Spleen (tissue), 11 donors: Measurements from ENCODE around the gene CETP. TPM values are rescaled to one million over a fixed set of nuclear protein-coding genes. Genes with fewer than 3 reads are reported as not detected.
A peak's percentile ranks its signal among the peaks of the same experiment; 100 is the strongest.

Experiments used
- DNase-seq: peaks from one replicate; pipeline ENCODE4 v3.0.0-alpha.2; 2020
- H3K27ac ChIP-seq, 8 donors: fragments of 200-600 bp; sonication (generic) in 7 of 8; 1 replicate in 4 of 8; 2 replicates in 4 of 8; pipeline versions ENCODE4 v1.5.0 to v1.8.0; 2016 to 2021; ENCODE audit warnings: inconsistent platforms in 4 of 8, mild to moderate bottlenecking in 4 of 8, moderate library complexity in 1 of 8
- H3K27me3 ChIP-seq, 7 donors: fragments of 200-600 bp; sonication (generic) in 6 of 7; replicated peaks in 1 of 7; 1 replicate in 4 of 7; 2 replicates in 3 of 7; pipeline versions ENCODE4 v1.5.0 to v1.8.0; 2016 to 2021; ENCODE audit warnings: inconsistent platforms in 3 of 7, mild to moderate bottlenecking in 1 of 7
- H3K36me3 ChIP-seq, 6 donors: fragments of 200-600 bp; sonication (generic) in 5 of 6; 1 replicate in 4 of 6; 2 replicates in 2 of 6; pipeline versions ENCODE4 v1.5.0 to v1.8.0; 2016 to 2021; ENCODE audit warnings: inconsistent platforms in 2 of 6
- H3K4me1 ChIP-seq, 6 donors: fragments of 200-600 bp; sonication (generic) in 5 of 6; 1 replicate in 3 of 6; 2 replicates in 3 of 6; pipeline versions ENCODE4 v1.5.0 to v1.8.0; 2016 to 2021; ENCODE audit warnings: inconsistent platforms in 3 of 6
- H3K4me3 ChIP-seq, 8 donors: fragments of 200-600 bp; sonication (generic) in 7 of 8; 1 replicate in 4 of 8; 2 replicates in 4 of 8; pipeline versions ENCODE4 v1.5.0 to v1.8.0; 2016 to 2021; ENCODE audit warnings: inconsistent platforms in 4 of 8, mild to moderate bottlenecking in 4 of 8, moderate library complexity in 2 of 8
- H3K9me3 ChIP-seq, 8 donors: fragments of 200-600 bp; sonication (generic) in 7 of 8; 1 replicate in 4 of 8; 2 replicates in 4 of 8; pipeline versions ENCODE4 v1.5.0 to v1.8.0; 2016 to 2021; ENCODE audit warnings: inconsistent platforms in 4 of 8
- CTCF ChIP-seq, 11 experiments: fragments of 200-600 bp in 7 of 11; fragments of 450-650 bp in 4 of 11; sonication (generic) in 4 of 11; IDR thresholded peaks in 8 of 11; conservative IDR thresholded peaks in 3 of 11; 1 replicate in 7 of 11; 2 replicates in 4 of 11; pipeline versions ENCODE4 v1.4.0 to v1.8.0; 2016 to 2021; ENCODE audit warnings: antibody characterized with exemption in 11 of 11, inconsistent platforms in 4 of 11, mild to moderate bottlenecking in 1 of 11
- POLR2A ChIP-seq, 3 donors: fragments of 450-650 bp; IDR thresholded peaks; one replicate each; pipeline ENCODE4 v1.5.1; 2017; ENCODE audit warnings: antibody characterized with exemption in 3 of 3, mild to moderate bottlenecking in 1 of 3
- POLR2AphosphoS5 ChIP-seq, 3 donors: sonication (generic); formaldehyde crosslinking; IDR thresholded peaks; one replicate each; pipeline ENCODE4 v1.5.1; 2017; ENCODE audit warnings: antibody characterized with exemption in 3 of 3
- WGBS, 5 donors: extraction: QIAGEN DNeasy Blood & Tissue Kit in 3 of 5; methylation state at CpG; one replicate each; pipeline versions ENCODE4 v1.1.5 to v1.1.7; 2013 to 2018; 5-methylcytosine and 5-hydroxymethylcytosine counted together
- intact Hi-C: fragments of 100-400 bp; cut with DNase I; formaldehyde crosslinking; loops from one replicate; pipeline ENCODE4 v1.15.0; 2023; ENCODE audit warnings: low total_unique reads
- polyA plus RNA-seq, 3 donors: library from polyadenylated mRNA; stranded (reverse); fragments of 200-250 nt; gene quantifications; one replicate each; pipeline ENCODE4 v1.2.1, GENCODE V29; 2013
- total RNA-seq, 7 donors: library from RNA; depleted of rRNA in 3 of 7; stranded (reverse); fragments of >200 nt in 3 of 7; fragmentation: NEBNext Ultra II Directional in 4 of 7; extraction: Animal tissue kit (Norgen Biotek cat#: 25700) in 4 of 7; gene quantifications; one replicate each; pipeline versions ENCODE4 v1.1.0 to v1.2.1, GENCODE V29; 2016 to 2021
- donor health status: healthy with polysubstance abuse.
- donor health status: DM: no; HTN: no; CAD: no; lungs with moderate emphysema.
- donor health status: DM: no; HTN: no; CAD: no.
- donor health status: Bipolar disorder and iron deficiency.
- donor health status: healthy.
- donor health status: DM: no; HTN: no; CAD: no.
- donor health status: DM: yes; HTN: yes; CAD: no.

CETP gene
- total and polyA plus RNA-seq, 10 donors: 7.6 to 73.8 (median 32.0) TPM

- 85 to 97% (median 95%) methylated on average over 5 of the region's 5 CpGs for WGBS, 5 donors
- H3K4me1 ChIP-seq: peaks cover 4 to 61% (median 25%) of the 10 kb centered on the region in 6 donors
- peaks cover 0 to 100% (median 70%) of the 10 kb centered on the region in 6 donors for H3K36me3 ChIP-seq
- H3K27me3 ChIP-seq: no peaks in the 10 kb centered on the region
- no peaks in the 10 kb centered on the region for H3K9me3 ChIP-seq
- H3K27ac ChIP-seq: no peak overlapping the region
- TF ChIP-seq POLR2A (IDR thresholded peaks at IDR 0.05) (no peak), POLR2AphosphoS5 (IDR thresholded peaks at IDR 0.05) (no peak), CTCF (IDR thresholded peaks at IDR 0.05 in 8 of 11, conservative IDR thresholded peaks at IDR 0.05 in 3 of 11) (no peak)
- intact Hi-C loops: no loop called here
- no peak overlapping the region for H3K4me3 ChIP-seq
- peak; percentile 12 for DNase-seq
Measured at GRCh38 chr16:57032931-57033330, 71.2 kb downstream of the CETP start.

Other genes with a start within 250 kb of the CETP start
- gene NUP93, start 231.8 kb upstream of the CETP start, total RNA-seq: 100 to 1,000 TPM in 1 of 7 donors, 10 to 100 TPM in 6; 29.2 to 102 (median 69.2) TPM
- gene NUP93, start 231.8 kb upstream of the CETP start, polyA plus RNA-seq: 10 to 100 TPM; 41.1 to 58.3 (median 55.0) TPM
- gene SLC12A3, start 96.7 kb upstream of the CETP start, total RNA-seq: 1 to 10 TPM in 3 of 7 donors, under 1 TPM in 4; 0.42 to 2.6 (median 0.94) TPM
- gene SLC12A3, start 96.7 kb upstream of the CETP start, polyA plus RNA-seq: 1 to 10 TPM in 2 of 3 donors, under 1 TPM in 1; 0.46 to 2.3 (median 1.9) TPM
- 100 to 1,000 TPM; 162 to 370 (median 205) TPM for gene HERPUD1, start 29.8 kb upstream of the CETP start, total RNA-seq
- 100 to 1,000 TPM in 1 of 3 donors, 10 to 100 TPM in 2; 84.1 to 105 (median 92.5) TPM for gene HERPUD1, start 29.8 kb upstream of the CETP start, polyA plus RNA-seq
- 100 to 1,000 TPM; 206 to 401 (median 237) TPM for gene NLRC5, start 27.6 kb downstream of the CETP start, total RNA-seq
- gene NLRC5, start 27.6 kb downstream of the CETP start, polyA plus RNA-seq: 100 to 1,000 TPM in 2 of 3 donors, 10 to 100 TPM in 1; 52.0 to 175 (median 161) TPM
- gene CPNE2, start 130.6 kb downstream of the CETP start, total RNA-seq: 10 to 100 TPM; 25.2 to 46.5 (median 34.8) TPM
- gene CPNE2, start 130.6 kb downstream of the CETP start, polyA plus RNA-seq: 10 to 100 TPM; 13.3 to 29.0 (median 21.7) TPM
- 100 to 1,000 TPM in 3 of 7 donors, 10 to 100 TPM in 4; 75.8 to 128 (median 99.8) TPM for gene PSME3IP1, start 224.1 kb downstream of the CETP start, total RNA-seq
- 10 to 100 TPM; 64.6 to 92.3 (median 66.7) TPM for gene PSME3IP1, start 224.1 kb downstream of the CETP start, polyA plus RNA-seq
- gene RSPRY1, start 224.4 kb downstream of the CETP start, total RNA-seq: 10 to 100 TPM; 28.4 to 38.8 (median 31.1) TPM
- gene RSPRY1, start 224.4 kb downstream of the CETP start, polyA plus RNA-seq: 1 to 10 TPM; 7.3 to 9.1 (median 8.3) TPM